OCI-LY3 (cell line): ENCODE data around the gene RGS6.

Experiments
- H2AFZ ChIP-seq: fragments of 200-600, 300-600 bp; shearing (Covaris generic); 2 replicates; pipeline ENCODE4 v1.6.0; 2014; ENCODE audit warnings: antibody characterized with exemption, low read depth, low read length
- H3K27ac ChIP-seq: fragments of 200-600, 300-600 bp; sonication (generic); 2 replicates; pipeline ENCODE4 v1.5.1; 2014; ENCODE audit warnings: mild to moderate bottlenecking, low read length, moderate library complexity, mixed read lengths
- H3K27me3 ChIP-seq: fragments of 200-600, 300-600 bp; sonication (generic); 2 replicates; pipeline ENCODE4 v1.6.1; 2014; ENCODE audit warnings: low read depth, low read length, mixed read lengths
- H3K36me3 ChIP-seq: fragments of 200-600, 300-600 bp; sonication (generic); replicated peaks from 2 replicates; pipeline ENCODE3; 2014; ENCODE audit warnings: low read depth, low read length, mixed read lengths
- H3K4me1 ChIP-seq: fragments of 300-600, 200-600 bp; sonication (generic); 2 replicates; pipeline ENCODE4 v1.6.1; 2014; ENCODE audit warnings: low read length, mixed read lengths
- H3K4me2 ChIP-seq: fragments of 200-600, 300-600 bp; sonication (generic); 2 replicates; pipeline ENCODE4 v1.6.1; 2014; ENCODE audit warnings: low read length, mixed read lengths
- H3K4me3 ChIP-seq: fragments of 300-600, 200-600 bp; sonication (generic); 2 replicates; pipeline ENCODE4 v1.5.1; 2014; ENCODE audit warnings: antibody characterized with exemption, mild to moderate bottlenecking, low read length, moderate library complexity
- H3K79me2 ChIP-seq: fragments of 300-600, 200-600 bp; shearing (Covaris generic); 2 replicates; pipeline ENCODE4 v1.6.1; 2014; ENCODE audit warnings: mild to moderate bottlenecking, low read length, mixed read lengths
- H3K9ac ChIP-seq: fragments of 300-600, 200-600 bp; shearing (Covaris generic); 2 replicates; pipeline ENCODE4 v1.6.0; 2014; ENCODE audit warnings: mild to moderate bottlenecking, low read length, moderate library complexity
- H3K9me3 ChIP-seq: fragments of 200-600, 300-600 bp; shearing (Covaris generic); 2 replicates; pipeline ENCODE4 v1.6.1; 2014; ENCODE audit warnings: low read length, mixed read lengths; ENCODE audit not compliant: insufficient read depth
- H4K20me1 ChIP-seq: fragments of 200-600, 300-600 bp; sonication (generic); 2 replicates; pipeline ENCODE4 v1.6.1; 2016; ENCODE audit warnings: low read length, mixed read lengths; ENCODE audit not compliant: insufficient read depth
- CTCF ChIP-seq: fragments of 200-600, 300-600 bp; sonication (generic); IDR thresholded peaks from 2 replicates; pipeline ENCODE4 v1.5.1; 2014; ENCODE audit warnings: antibody characterized with exemption, low read length, low read depth
- EZH2phosphoT487 ChIP-seq: fragments of 200-600 bp; shearing (Covaris generic); IDR thresholded peaks from 2 replicates; pipeline ENCODE4 v1.6.1; 2018; ENCODE audit warnings: antibody characterized with exemption, mixed run types, low read depth

RGS6 gene

GRCh38 chr14:72008666-72009065, 76.4 kb downstream of the RGS6 start:
- Histone ChIP-seq H3K27ac (no peak overlapping the region), H3K36me3 (no peaks in the 10 kb centered on the region), H3K4me2 (no peak overlapping the region), H3K79me2 (no peaks in the 10 kb centered on the region), H4K20me1 (no peaks in the 10 kb centered on the region), H3K9me3 (no peaks in the 10 kb centered on the region), H3K27me3 (no peaks in the 10 kb centered on the region), H2AFZ (no peak overlapping the region), H3K9ac (no peak overlapping the region), H3K4me1 (no peaks in the 10 kb centered on the region), H3K4me3 (no peak overlapping the region)
- TF ChIP-seq CTCF: no peak
- TF ChIP-seq EZH2phosphoT487: no peak

- H3K9me3 ChIP-seq: no peaks in the 10 kb centered on the region
- H4K20me1 ChIP-seq: no peaks in the 10 kb centered on the region
- no peaks in the 10 kb centered on the region for H3K36me3 ChIP-seq
- H3K9ac ChIP-seq: no peak overlapping the region
- H3K27ac ChIP-seq: no peak overlapping the region
- H3K27me3 ChIP-seq: no peaks in the 10 kb centered on the region
- H2AFZ ChIP-seq: no peak overlapping the region
- H3K79me2 ChIP-seq: no peaks in the 10 kb centered on the region
- no peaks in the 10 kb centered on the region for H3K4me1 ChIP-seq
- no peak overlapping the region for H3K4me2 ChIP-seq
- no peak overlapping the region for H3K4me3 ChIP-seq
- TF ChIP-seq EZH2phosphoT487 (no peak), CTCF (no peak)
Observed at GRCh38 chr14:72010474-72010873, 78.2 kb downstream of the RGS6 start.

DNA sequence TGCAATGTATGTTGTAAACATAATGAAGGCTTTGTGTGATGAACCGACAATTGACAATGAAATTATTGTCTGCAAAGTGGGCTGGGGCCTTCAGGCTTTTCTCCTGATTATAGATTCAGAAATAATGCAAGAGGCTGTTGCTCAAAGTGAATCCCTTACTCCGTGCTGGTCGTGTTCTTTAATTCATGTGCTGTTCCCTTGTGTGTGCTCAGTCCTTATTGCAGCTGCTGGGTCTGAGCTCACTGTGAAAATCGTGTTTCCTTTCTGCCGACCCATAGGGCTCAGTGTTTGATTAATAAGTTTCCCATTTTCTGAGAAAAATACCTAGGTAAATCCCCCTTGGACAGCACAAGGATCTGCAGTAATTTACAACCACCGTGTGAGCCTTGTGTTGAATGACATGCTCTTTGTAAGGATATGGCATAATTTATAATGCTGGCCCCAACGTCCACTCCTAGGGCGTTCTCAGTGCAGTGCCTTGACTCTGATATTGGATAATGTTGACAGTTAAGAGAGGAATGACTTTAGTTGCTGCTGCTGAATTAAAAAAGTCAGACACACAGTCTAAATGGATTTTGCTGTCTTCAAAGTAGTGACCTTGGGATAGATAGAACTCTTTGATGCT, 81.6 kb downstream of the RGS6 start:
- H3K4me2 ChIP-seq: no peak overlapping the region
- H3K4me1 ChIP-seq: no peaks in the 10 kb centered on the region
- H3K9me3 ChIP-seq: no peaks in the 10 kb centered on the region
- H4K20me1 ChIP-seq: no peaks in the 10 kb centered on the region
- no peaks in the 10 kb centered on the region for H3K79me2 ChIP-seq
- H2AFZ ChIP-seq: no peak overlapping the region
- TF ChIP-seq CTCF: no peak
- TF ChIP-seq EZH2phosphoT487: no peak
- no peaks in the 10 kb centered on the region for H3K36me3 ChIP-seq
- H3K4me3 ChIP-seq: no peak overlapping the region
- H3K27ac ChIP-seq: no peak overlapping the region
- H3K27me3 ChIP-seq: no peaks in the 10 kb centered on the region
- H3K9ac ChIP-seq: no peak overlapping the region

DNA sequence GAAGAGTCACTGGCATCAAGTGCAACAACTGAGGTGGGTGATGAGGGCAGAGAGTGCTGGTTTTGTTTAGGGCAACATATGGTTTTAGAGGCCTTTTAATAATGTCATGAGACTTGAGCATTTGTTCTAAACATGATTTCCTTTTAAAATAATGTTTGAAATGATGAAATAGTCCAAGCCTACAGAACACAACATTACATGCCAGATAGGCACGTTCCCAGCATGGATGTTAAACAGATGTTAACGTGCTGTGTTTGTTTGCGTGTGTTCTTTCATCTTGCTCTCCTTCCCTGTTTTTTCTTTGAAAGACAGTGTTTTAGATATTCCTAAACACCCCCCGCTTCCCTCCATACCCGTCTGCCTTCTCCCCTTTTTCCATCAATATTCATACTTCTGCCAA, 82.3 kb downstream of the RGS6 start:
- Histone ChIP-seq H3K9ac (no peak overlapping the region), H3K27me3 (0 out of 2 replicates have a peak, but pooled peaks cover 3% of the 10 kb centered on the region), H3K9me3 (no peaks in the 10 kb centered on the region), H3K36me3 (no peaks in the 10 kb centered on the region), H3K4me1 (no peaks in the 10 kb centered on the region), H3K4me2 (no peak overlapping the region), H3K79me2 (no peaks in the 10 kb centered on the region), H2AFZ (no peak overlapping the region), H3K4me3 (no peak overlapping the region), H4K20me1 (no peaks in the 10 kb centered on the region), H3K27ac (no peak overlapping the region)
- TF ChIP-seq EZH2phosphoT487: no peak
- TF ChIP-seq CTCF: no peak
